Measurements from ENCODE around the gene B4GALT4. TPM values are rescaled to one million over a fixed set of nuclear protein-coding genes. Genes with fewer than 3 reads are reported as not detected.

The B4GALT4 gene, protein sequence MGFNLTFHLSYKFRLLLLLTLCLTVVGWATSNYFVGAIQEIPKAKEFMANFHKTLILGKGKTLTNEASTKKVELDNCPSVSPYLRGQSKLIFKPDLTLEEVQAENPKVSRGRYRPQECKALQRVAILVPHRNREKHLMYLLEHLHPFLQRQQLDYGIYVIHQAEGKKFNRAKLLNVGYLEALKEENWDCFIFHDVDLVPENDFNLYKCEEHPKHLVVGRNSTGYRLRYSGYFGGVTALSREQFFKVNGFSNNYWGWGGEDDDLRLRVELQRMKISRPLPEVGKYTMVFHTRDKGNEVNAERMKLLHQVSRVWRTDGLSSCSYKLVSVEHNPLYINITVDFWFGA
- total RNA-seq = 22.7 and 28.2 TPM in 2 replicates

DNA sequence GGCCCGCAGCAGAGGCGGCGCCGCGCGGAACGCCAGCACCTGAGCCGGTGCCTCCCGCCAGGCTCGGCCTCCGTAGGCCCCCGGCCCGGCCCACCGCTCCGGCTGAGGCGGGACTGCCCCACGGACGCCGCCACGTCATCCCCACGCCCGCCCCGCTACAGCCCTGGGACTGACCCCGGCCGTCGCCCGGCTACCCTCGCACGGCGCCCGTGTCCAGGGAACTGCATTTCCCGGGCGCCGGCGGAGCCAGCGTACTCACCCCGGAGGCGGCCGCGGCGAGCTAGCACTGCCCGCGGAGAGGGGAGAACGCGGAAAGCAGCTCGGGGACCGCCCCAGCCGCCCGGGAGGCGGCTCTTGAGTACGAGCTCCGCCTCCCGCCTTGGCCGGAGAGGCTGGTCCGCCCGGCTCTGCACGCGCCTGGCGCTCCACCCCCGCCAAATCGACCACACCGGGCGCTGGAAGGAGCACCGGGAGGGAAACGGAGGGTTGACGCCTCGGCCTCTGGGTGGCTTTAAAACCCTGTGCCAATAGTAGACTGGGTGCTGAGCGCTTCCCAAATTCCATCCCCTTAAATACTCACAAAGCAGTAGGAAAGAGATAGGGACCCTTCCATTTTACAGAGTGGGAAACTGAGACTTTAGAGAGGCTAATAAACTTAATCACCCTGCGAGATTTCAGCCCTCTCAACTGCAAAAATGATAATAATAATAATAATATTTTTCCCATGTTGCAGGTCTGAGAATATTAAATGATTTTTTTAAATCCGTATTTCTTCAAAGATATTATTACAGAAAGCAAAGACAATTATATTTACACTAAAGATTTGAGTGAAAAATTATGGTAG is at the start of gene B4GALT4:
TSS of gene B4GALT4 (minus strand) at position 288 of the 844 bp plus-strand sequence. CDS start 10,779 bp downstream, outside the sequence.
- DNase-seq (ENCODE audit: insufficient read length, low spot score, missing footprints) = peak; percentile 98
- Histone ChIP-seq H3K27me3 (ENCODE audit: insufficient read depth, low read length) (no peaks in the 10 kb centered on the region), H3K4me3 (ENCODE audit: insufficient read depth, low read length) (peak within 1 kb of the TSS; percentile 88), H3K79me2 (ENCODE audit: insufficient read depth, low read length) (peaks cover 33% of the 10 kb centered on the region), H3K9me3 (ENCODE audit: low read depth, low read length) (no peaks in the 10 kb centered on the region), H3K4me2 (ENCODE audit: insufficient read depth, low read length) (peak within 1 kb of the TSS; percentile 96), H3K36me3 (ENCODE audit: insufficient read depth, low read length) (peaks cover 5% of the 10 kb centered on the region), H4K20me1 (ENCODE audit: insufficient read depth, low read length) (no peaks in the 10 kb centered on the region), H2AFZ (ENCODE audit: low read length) (peak within 1 kb of the TSS; percentile 76), H3K27ac (ENCODE audit: low read depth, low read length) (peak within 1 kb of the TSS; percentile 88), H3K4me1 (ENCODE audit: insufficient read depth, low read length) (peaks cover 25% of the 10 kb centered on the region)
- TF ChIP-seq, protein P1, sequence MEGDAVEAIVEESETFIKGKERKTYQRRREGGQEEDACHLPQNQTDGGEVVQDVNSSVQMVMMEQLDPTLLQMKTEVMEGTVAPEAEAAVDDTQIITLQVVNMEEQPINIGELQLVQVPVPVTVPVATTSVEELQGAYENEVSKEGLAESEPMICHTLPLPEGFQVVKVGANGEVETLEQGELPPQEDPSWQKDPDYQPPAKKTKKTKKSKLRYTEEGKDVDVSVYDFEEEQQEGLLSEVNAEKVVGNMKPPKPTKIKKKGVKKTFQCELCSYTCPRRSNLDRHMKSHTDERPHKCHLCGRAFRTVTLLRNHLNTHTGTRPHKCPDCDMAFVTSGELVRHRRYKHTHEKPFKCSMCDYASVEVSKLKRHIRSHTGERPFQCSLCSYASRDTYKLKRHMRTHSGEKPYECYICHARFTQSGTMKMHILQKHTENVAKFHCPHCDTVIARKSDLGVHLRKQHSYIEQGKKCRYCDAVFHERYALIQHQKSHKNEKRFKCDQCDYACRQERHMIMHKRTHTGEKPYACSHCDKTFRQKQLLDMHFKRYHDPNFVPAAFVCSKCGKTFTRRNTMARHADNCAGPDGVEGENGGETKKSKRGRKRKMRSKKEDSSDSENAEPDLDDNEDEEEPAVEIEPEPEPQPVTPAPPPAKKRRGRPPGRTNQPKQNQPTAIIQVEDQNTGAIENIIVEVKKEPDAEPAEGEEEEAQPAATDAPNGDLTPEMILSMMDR (IDR thresholded peaks at IDR 0.05; ENCODE audit: extremely low read depth, low read depth, low read length) = no peak

DNA sequence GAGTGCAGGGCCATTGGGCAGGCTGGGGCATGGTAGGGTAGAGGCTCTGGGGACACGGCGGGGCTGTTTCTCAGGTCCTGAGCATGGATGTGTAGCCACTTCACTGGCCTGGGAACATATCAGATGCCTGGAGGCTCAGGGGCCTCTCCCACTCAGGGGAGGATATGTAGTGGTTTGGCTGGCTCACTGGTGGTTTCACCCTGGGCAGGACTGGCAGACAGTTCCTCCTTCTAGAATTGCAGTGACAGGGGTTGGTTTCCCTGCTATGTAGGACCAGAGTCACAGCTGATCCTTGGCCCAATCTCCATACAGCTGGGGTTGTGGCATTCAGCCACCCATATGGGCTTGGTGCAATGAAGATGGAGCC is 48.7 kb upstream of the B4GALT4 start:
- no peaks in the 10 kb centered on the region for H4K20me1 ChIP-seq (ENCODE audit: insufficient read depth, low read length)

DNA sequence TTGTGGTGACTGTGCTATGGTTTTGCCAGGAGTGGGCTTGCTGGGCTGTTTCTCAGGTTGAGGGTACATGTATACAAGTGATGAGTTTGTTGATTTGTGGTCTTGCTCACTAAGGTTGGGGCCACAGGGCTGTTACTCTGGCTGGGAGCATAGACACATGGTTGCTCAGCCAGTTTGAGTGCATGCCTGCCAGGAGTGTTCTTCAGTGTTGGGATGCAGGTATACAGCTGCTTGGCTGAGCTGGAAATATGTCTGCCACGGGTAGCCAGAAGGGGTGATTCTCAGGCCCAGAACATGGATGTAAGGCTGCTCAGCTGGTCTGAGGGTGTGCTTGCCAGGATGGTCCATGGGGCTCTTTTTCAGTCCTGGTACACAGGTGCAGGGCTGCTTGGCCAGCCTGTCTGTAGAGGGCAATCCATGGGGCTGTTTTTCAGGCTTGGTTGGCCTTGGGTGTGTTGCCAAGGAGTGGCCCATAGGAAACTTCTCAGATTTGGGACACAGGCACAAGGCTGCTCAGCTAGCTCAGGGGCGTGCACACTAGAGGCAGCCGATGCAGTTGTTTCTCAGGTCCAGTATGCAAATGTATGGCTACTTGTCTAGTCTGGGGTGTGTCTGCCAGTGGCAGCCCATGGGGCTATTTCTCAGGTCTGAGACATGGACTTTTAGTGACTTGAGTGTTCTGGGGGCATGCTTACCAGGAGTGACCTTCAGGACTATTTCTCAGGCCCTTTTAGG is 48.2 kb upstream of the B4GALT4 start:
- Histone ChIP-seq H3K4me1 (ENCODE audit: insufficient read depth, low read length) (peaks cover 8% of the 10 kb centered on the region), H3K79me2 (ENCODE audit: insufficient read depth, low read length) (no peaks in the 10 kb centered on the region), H2AFZ (ENCODE audit: low read length) (no peak overlapping the region), H3K9me3 (ENCODE audit: low read depth, low read length) (no peaks in the 10 kb centered on the region), H3K4me3 (ENCODE audit: insufficient read depth, low read length) (no peak overlapping the region), H3K27me3 (ENCODE audit: insufficient read depth, low read length) (no peaks in the 10 kb centered on the region), H3K36me3 (ENCODE audit: insufficient read depth, low read length) (no peaks in the 10 kb centered on the region), H3K27ac (ENCODE audit: low read depth, low read length) (no peak overlapping the region), H4K20me1 (ENCODE audit: insufficient read depth, low read length) (no peaks in the 10 kb centered on the region), H3K4me2 (ENCODE audit: insufficient read depth, low read length) (no peak overlapping the region)
- TF ChIP-seq, protein P1 (IDR thresholded peaks at IDR 0.05; ENCODE audit: extremely low read depth, low read depth, low read length) = no peak
- peak; percentile 5 for DNase-seq (ENCODE audit: insufficient read length, low spot score, missing footprints)

More for the DNA sequence above, 48.7 kb upstream of the B4GALT4 start:
- TF ChIP-seq, protein P1 (IDR thresholded peaks at IDR 0.05; ENCODE audit: extremely low read depth, low read depth, low read length) = no peak
- no peak overlapping the region for H2AFZ ChIP-seq (ENCODE audit: low read length)
- H3K4me1 ChIP-seq (ENCODE audit: insufficient read depth, low read length) = peaks cover 8% of the 10 kb centered on the region
- no peaks in the 10 kb centered on the region for H3K27me3 ChIP-seq (ENCODE audit: insufficient read depth, low read length)
- DNase-seq (ENCODE audit: insufficient read length, low spot score, missing footprints) = no peak
- H3K79me2 ChIP-seq (ENCODE audit: insufficient read depth, low read length) = peaks cover 3% of the 10 kb centered on the region
- no peaks in the 10 kb centered on the region for H3K9me3 ChIP-seq (ENCODE audit: low read depth, low read length)
- no peak overlapping the region for H3K4me2 ChIP-seq (ENCODE audit: insufficient read depth, low read length)
- H3K27ac ChIP-seq (ENCODE audit: low read depth, low read length) = no peak overlapping the region
- no peaks in the 10 kb centered on the region for H3K36me3 ChIP-seq (ENCODE audit: insufficient read depth, low read length)
- no peak overlapping the region for H3K4me3 ChIP-seq (ENCODE audit: insufficient read depth, low read length)
